RCC 7860 (cell line): ENCODE measurements around the gene WFDC1.
"Not testable (repeated sequence)": the region's sequence is repeated elsewhere in the genome, so short reads cannot be mapped to it uniquely, and the experiment has no call there.

Source experiments
- DNase-seq: peaks from one replicate; pipeline ENCODE4 v3.0.0-alpha.2; 2015; ENCODE audit warnings: low spot score
- FAIRE-seq: peaks from 2 replicates; lab custom pipeline; 2012; peaks lifted over from hg19 to GRCh38; lab: Jason Lieb, UNC

WFDC1 gene

GRCh38 chr16:84324434-84325262, 30.0 kb downstream of the WFDC1 start:
- FAIRE-seq (no peak), DNase-seq (no peak)

GRCh38 chr16:84326545-84326944, 31.9 kb downstream of the WFDC1 start:
- FAIRE-seq (no peak), DNase-seq (no peak)

GRCh38 chr16:84327926-84328505, 33.3 kb downstream of the WFDC1 start:
- DNase-seq (no peak), FAIRE-seq (no peak)

- no peak for DNase-seq
- no peak for FAIRE-seq
Measured at GRCh38 chr16:84329016-84329415, 34.3 kb downstream of the WFDC1 start.

GRCh38 chr16:84329843-84330684, 35.4 kb downstream of the WFDC1 start:
- DNase-seq, result no peak
- no peak for FAIRE-seq

GRCh38 chr16:84330685-84331050, 36.0 kb downstream of the WFDC1 start:
- no peak for FAIRE-seq
- DNase-seq, result no peak

- peak; percentile 54 for FAIRE-seq
Measured at GRCh38 chr16:84331998-84332780, 37.5 kb downstream of the WFDC1 start.

GRCh38 chr16:84332975-84333684, 38.5 kb downstream of the WFDC1 start:
- FAIRE-seq (no peak), DNase-seq (no peak)

More at GRCh38 chr16:84331998-84332780, 37.5 kb downstream of the WFDC1 start:
- peak; percentile 14 for DNase-seq

GRCh38 chr16:84334058-84334457, 39.4 kb downstream of the WFDC1 start:
- DNase-seq (no peak), FAIRE-seq (no peak)

GRCh38 chr16:84334482-84334881, 39.8 kb downstream of the WFDC1 start:
- FAIRE-seq (no peak), DNase-seq (no peak)

- not testable (repeated sequence) for FAIRE-seq
Measured at GRCh38 chr16:84337236-84337635, 42.6 kb downstream of the WFDC1 start.

GRCh38 chr16:84339311-84339710, 44.6 kb downstream of the WFDC1 start:
- FAIRE-seq, result no peak
- no peak for DNase-seq

More at GRCh38 chr16:84337236-84337635, 42.6 kb downstream of the WFDC1 start:
- DNase-seq, result not testable (repeated sequence)

- DNase-seq (no peak), FAIRE-seq (no peak)
Measured at GRCh38 chr16:84339766-84340165, 45.1 kb downstream of the WFDC1 start.

GRCh38 chr16:84340325-84341040, 45.8 kb downstream of the WFDC1 start:
- FAIRE-seq, result no peak

GRCh38 chr16:84341528-84342295, 47.0 kb downstream of the WFDC1 start:
- DNase-seq (no peak), FAIRE-seq (no peak)

More at GRCh38 chr16:84340325-84341040, 45.8 kb downstream of the WFDC1 start:
- no peak for DNase-seq

- not testable (repeated sequence) for DNase-seq, FAIRE-seq
Measured at GRCh38 chr16:84343800-84344199, 49.1 kb downstream of the WFDC1 start.

- DNase-seq (no peak), FAIRE-seq (no peak)
Measured at GRCh38 chr16:84344781-84345180, 50.1 kb downstream of the WFDC1 start.

GRCh38 chr16:84347161-84347560, 52.5 kb downstream of the WFDC1 start:
- FAIRE-seq (no peak), DNase-seq (no peak)
